Small intestine (tissue), 7 donors: Measurements from ENCODE around the gene TLNRD1. TPM values are rescaled to one million over a fixed set of nuclear protein-coding genes. Genes with fewer than 3 reads are reported as not detected.

Experiments
- DNase-seq, 2 donors: peaks; one replicate each; pipeline versions ENCODE4 v3.0.0 to v3.0.0-alpha.2; 2013
- FAIRE-seq: peaks from 2 replicates; lab custom pipeline; 2012; peaks lifted over from hg19 to GRCh38; lab: Jason Lieb, UNC
- H3K27ac ChIP-seq, 3 donors: one replicate each; pipeline ENCODE4 v1.5.1; 2013; ENCODE audit warnings: low read length in 2 of 3, mild to moderate bottlenecking in 2 of 3, control low read depth in 1 of 3, inconsistent platforms in 1 of 3, low read depth in 1 of 3, moderate library complexity in 1 of 3
- H3K27me3 ChIP-seq, 3 donors: one replicate each; pipeline ENCODE4 v1.6.1; 2013; ENCODE audit warnings: low read length in 3 of 3, inconsistent platforms in 1 of 3; ENCODE audit not compliant: control insufficient read depth in 3 of 3, insufficient read depth in 3 of 3
- H3K36me3 ChIP-seq, 3 donors: one replicate each; pipeline ENCODE4 v1.6.1; 2013; ENCODE audit warnings: low read length in 3 of 3, inconsistent platforms in 1 of 3, low read depth in 1 of 3, mild to moderate bottlenecking in 1 of 3, moderate library complexity in 1 of 3; ENCODE audit not compliant: control insufficient read depth in 3 of 3, insufficient read depth in 2 of 3
- H3K4me1 ChIP-seq, 3 donors: one replicate each; pipeline ENCODE4 v1.6.1; 2013; ENCODE audit warnings: low read length in 2 of 3, inconsistent platforms in 1 of 3, low read depth in 1 of 3, mild to moderate bottlenecking in 1 of 3, moderate library complexity in 1 of 3; ENCODE audit not compliant: control insufficient read depth in 3 of 3, insufficient read depth in 2 of 3
- H3K4me3 ChIP-seq, 3 donors: one replicate each; pipeline ENCODE4 v1.5.1; 2013; ENCODE audit warnings: low read length in 3 of 3, control low read depth in 1 of 3, inconsistent platforms in 1 of 3, low read depth in 1 of 3, mild to moderate bottlenecking in 1 of 3, moderate library complexity in 1 of 3
- H3K9me3 ChIP-seq, 2 donors: one replicate each; pipeline ENCODE4 v1.6.1; 2013; ENCODE audit warnings: low read depth in 1 of 2, low read length in 1 of 2; ENCODE audit not compliant: control insufficient read depth in 2 of 2, insufficient read depth in 1 of 2
- WGBS, 3 donors: extraction: QIAGEN DNeasy Blood & Tissue Kit; methylation state at CpG; one replicate each; pipeline ENCODE4 v1.1.7; 2013; 5-methylcytosine and 5-hydroxymethylcytosine counted together
- polyA plus RNA-seq, 4 donors: library from polyadenylated mRNA; stranded (reverse) in 3 of 4; unstranded in 1 of 4; fragments of 200-250 nt in 3 of 4; fragments of 120-200 nt in 1 of 4; gene quantifications; one replicate each; pipeline versions ENCODE4 v1.2.1 to v1.2.3, GENCODE V29; 2013
- donor health status: healthy with polysubstance abuse.
- donor health status: control.
- donor health status: control.
- donor health status: Bipolar disorder and iron deficiency.
- donor health status: healthy.

TLNRD1 gene
- polyA plus RNA-seq, 4 donors, result 4.9 to 11.9 (median 6.9) TPM

DNA sequence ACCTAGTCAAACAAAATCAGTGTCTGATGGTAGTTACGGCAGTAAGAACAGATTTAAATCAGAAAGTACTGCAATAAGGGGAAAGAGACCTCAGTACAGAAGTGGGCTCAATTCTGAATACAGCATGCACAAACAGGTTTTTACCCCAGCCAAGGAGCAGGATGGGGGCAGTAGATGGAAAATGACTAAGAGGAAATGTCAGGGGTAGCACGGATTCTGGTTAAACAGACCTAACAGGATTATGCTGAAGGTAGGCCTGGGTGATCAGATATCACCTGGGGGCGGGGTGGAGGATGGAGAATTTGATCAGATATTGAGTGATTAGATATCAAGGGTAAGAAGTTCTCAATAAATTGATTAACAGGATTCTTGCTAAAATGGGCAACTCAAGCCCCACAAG is 30.1 kb upstream of the TLNRD1 start:
- DNase-seq (no peak), FAIRE-seq (no peak)
- peaks cover 0 to 20% (median 0%) of the 10 kb centered on the region in 3 donors for H3K36me3 ChIP-seq
- WGBS, 3 donors, result 89 to 91% (median 89%) methylated on average over 3 of the region's 3 CpGs
- no peaks in the 10 kb centered on the region for H3K9me3 ChIP-seq
- no peak overlapping the region for H3K4me3 ChIP-seq
- H3K4me1 ChIP-seq, result no peaks in the 10 kb centered on the region
- no peak overlapping the region for H3K27ac ChIP-seq
- no peaks in the 10 kb centered on the region for H3K27me3 ChIP-seq

DNA sequence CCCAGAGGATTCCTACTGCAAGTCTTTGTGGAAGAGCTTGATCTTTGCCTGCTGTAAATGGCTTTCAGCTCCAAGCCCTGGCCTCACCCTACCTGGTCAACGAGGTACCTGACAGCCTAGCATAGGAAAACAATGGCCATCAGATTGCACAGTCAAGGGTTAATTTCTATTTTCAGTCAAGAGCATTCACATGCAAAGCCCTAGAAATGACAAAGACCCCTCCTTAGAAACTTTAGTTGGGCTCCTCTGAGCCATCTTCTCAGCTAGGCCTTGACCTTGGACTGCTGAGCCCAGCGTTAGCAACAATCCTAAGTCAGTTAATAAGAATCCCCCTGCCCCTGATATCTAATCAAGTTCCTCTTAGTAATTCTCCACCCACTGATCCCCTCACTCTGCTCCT is 29.6 kb upstream of the TLNRD1 start:
- Histone ChIP-seq H3K27me3 (no peaks in the 10 kb centered on the region), H3K27ac (no peak overlapping the region), H3K36me3 (peaks cover 0 to 20% (median 0%) of the 10 kb centered on the region in 3 donors), H3K4me3 (no peak overlapping the region), H3K4me1 (no peaks in the 10 kb centered on the region), H3K9me3 (no peaks in the 10 kb centered on the region)
- 62 to 81% (median 74%) methylated on average over 2 of the region's 2 CpGs for WGBS, 3 donors
- DNase-seq (no peak), FAIRE-seq (no peak)

DNA sequence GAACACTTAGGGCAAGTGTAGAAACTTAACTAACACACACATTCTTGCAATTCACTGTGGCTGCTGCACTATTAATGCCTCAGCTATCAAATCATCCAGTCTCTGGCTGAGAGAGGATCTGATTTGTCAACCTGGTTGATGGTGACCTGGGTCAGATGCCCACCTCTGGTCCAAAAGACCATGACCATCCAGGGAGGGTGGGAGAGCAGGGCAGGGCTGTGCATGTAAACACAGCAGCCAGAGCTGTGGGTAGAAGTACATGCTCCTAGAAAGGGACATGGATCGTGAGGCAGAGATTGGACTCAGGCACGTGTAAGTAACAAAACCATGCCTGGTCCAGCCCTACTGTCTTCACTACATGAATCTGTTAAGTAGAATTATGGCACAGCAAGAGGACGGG is 28.4 kb upstream of the TLNRD1 start:
- DNase-seq (no peak), FAIRE-seq (no peak)
- Histone ChIP-seq H3K4me1 (no peaks in the 10 kb centered on the region), H3K27me3 (no peaks in the 10 kb centered on the region), H3K9me3 (no peaks in the 10 kb centered on the region), H3K4me3 (no peak overlapping the region), H3K36me3 (peaks cover 0 to 24% (median 0%) of the 10 kb centered on the region in 3 donors), H3K27ac (no peak overlapping the region)
- WGBS, 3 donors, result 93 to 96% (median 95%) methylated on average over 3 of the region's 3 CpGs

- Histone ChIP-seq H3K36me3 (peaks cover 5 to 24% (median 8%) of the 10 kb centered on the region in 3 donors), H3K9me3 (no peaks in the 10 kb centered on the region), H3K4me3 (no peak overlapping the region), H3K27me3 (no peaks in the 10 kb centered on the region), H3K4me1 (no peaks in the 10 kb centered on the region), H3K27ac (no peak overlapping the region)
- WGBS, 3 donors, result 97 to 98% (median 98%) methylated on average over 4 of the region's 4 CpGs
- no peak for FAIRE-seq
- DNase-seq, result no peak
Measured at GRCh38 chr15:80974914-80975313, 25.8 kb upstream of the TLNRD1 start.

DNA sequence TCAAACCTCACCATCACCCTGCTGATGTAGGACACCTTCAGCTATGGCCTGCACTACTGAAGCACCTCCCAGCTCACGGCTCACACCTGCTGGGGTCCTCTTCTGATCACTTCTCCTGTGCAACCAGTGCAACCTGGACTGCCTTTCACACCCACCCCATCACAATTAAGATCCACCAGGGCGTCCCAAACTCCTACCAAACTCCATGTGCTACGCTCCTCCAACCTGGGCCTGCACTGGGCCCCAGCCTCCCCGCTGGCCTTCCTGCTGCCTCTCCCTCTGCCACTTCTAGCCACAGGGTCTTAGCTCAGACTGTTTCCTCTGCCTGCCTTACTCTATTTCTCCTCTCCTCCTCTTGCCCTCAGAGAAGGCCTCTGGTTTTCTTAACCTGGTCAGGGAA is 23.9 kb upstream of the TLNRD1 start:
- H3K27me3 ChIP-seq, result no peaks in the 10 kb centered on the region
- H3K9me3 ChIP-seq, result no peaks in the 10 kb centered on the region
- H3K4me1 ChIP-seq, result no peaks in the 10 kb centered on the region
- no peak for FAIRE-seq
- no peak for DNase-seq
- no peak overlapping the region for H3K4me3 ChIP-seq
- 96 to 99% (median 96%) methylated on average over 4 of the region's 4 CpGs for WGBS, 3 donors
- no peak overlapping the region for H3K27ac ChIP-seq
- H3K36me3 ChIP-seq, result peaks cover 8 to 37% (median 9%) of the 10 kb centered on the region in 3 donors

DNA sequence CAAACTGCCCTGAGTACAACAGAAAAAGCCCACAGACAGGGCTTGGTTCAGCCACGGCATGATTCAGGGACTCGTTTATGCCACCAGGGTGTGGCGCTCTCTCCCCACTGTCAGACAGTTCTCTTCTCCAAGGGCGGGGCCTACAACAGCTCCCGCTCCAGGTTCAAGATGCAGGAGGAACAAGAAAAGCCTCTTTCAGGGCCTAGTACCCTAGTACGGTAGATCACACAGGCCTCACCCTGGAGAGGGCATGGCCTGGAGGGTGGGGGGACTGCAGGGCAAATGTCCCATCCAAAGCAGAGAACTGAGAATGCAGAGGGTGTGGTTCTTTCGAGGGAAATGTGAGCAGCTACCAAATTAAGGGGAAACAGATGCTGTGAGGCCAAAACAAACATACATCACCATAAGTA is 23.1 kb upstream of the TLNRD1 start:
- no peaks in the 10 kb centered on the region for H3K4me1 ChIP-seq
- WGBS, 3 donors, result 45 to 53% (median 46%) methylated on average over 7 of the region's 7 CpGs
- no peak overlapping the region for H3K4me3 ChIP-seq
- no peak overlapping the region for H3K27ac ChIP-seq
- DNase-seq (peak; percentile 52 to 56), FAIRE-seq (no peak)
- H3K36me3 ChIP-seq, result peaks cover 8 to 37% (median 9%) of the 10 kb centered on the region in 3 donors
- no peaks in the 10 kb centered on the region for H3K9me3 ChIP-seq
- no peaks in the 10 kb centered on the region for H3K27me3 ChIP-seq

DNA sequence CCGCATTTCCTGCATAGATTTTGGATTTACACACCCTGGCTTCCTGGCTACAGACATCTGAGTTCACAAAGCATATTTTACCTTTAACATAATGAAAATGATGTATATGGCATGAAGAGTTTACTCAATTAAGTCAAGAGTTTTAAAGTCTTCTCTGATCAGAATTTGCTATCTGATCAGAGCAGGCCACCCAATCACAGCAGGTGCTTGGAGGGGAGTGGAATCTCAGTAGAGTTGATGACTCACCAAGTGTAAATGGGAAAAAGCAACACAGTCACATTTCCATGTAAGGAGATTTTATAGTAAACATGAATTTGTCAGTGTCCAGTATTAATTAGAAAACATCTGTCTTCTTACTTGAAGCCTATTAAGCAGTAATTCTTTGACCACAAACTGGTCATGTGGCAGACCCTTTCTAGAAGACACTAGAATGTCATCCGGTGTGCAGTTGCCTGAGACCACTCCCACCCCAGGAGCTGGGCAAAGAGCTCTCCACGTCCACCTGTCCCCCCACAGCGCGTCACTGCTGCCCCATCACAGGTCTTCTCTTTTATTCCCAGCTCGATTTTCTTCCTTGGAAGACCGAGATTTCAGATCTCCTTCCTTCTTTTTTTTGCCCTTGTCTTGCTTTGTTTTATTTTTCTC is 21.9 kb upstream of the TLNRD1 start:
- H3K9me3 ChIP-seq, result no peaks in the 10 kb centered on the region
- no peak overlapping the region for H3K27ac ChIP-seq
- DNase-seq (peak in 1 of 2 donors; percentile 13), FAIRE-seq (no peak)
- H3K4me1 ChIP-seq, result no peaks in the 10 kb centered on the region
- no peaks in the 10 kb centered on the region for H3K27me3 ChIP-seq
- no peak overlapping the region for H3K4me3 ChIP-seq
- H3K36me3 ChIP-seq, result peaks cover 8 to 34% (median 9%) of the 10 kb centered on the region in 3 donors
- WGBS, 3 donors, result 78 to 88% (median 83%) methylated on average over 7 of the region's 7 CpGs

DNA sequence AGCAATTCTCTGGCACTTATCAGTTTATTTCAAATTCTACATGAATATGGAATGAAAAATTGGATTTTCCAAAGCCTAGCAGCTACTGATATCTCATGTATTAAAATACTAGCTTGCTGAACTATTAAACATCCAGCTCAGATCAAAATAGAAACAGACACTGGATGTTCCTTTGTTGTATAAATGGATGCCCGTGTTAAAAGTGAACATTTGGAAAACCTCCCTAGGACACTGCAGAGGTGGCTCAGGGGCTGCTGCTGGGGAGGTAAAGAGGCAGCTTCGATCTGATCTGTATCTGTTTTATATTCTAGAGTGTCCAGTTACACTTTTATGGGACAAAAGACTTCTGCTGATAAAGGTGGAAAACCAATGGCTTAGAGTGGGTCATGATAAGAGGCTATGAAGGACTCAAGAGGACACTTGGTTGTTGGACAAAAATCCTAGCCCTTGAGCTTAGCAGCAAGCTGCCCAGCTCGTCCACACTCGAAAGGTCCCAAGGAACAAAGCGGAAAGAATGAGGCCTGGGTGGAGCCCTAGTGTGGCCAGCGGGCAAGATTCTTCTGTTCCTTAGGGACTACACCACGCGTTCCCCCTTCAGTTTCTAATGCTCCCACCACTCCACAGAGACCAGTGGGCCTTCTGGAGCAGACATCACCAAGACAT is 21.1 kb upstream of the TLNRD1 start:
- Histone ChIP-seq H3K4me1 (no peaks in the 10 kb centered on the region), H3K27ac (no peak overlapping the region), H3K27me3 (no peaks in the 10 kb centered on the region), H3K9me3 (no peaks in the 10 kb centered on the region), H3K4me3 (no peak overlapping the region), H3K36me3 (peaks cover 8 to 32% (median 9%) of the 10 kb centered on the region in 3 donors)
- DNase-seq (no peak), FAIRE-seq (no peak)
- WGBS, 3 donors, result 86 to 94% (median 90%) methylated on average over 8 of the region's 8 CpGs
